Trophoblast cell (in vitro differentiated cells and primary cell): ENCODE measurements around the gene TMEM114.

Experiments used
- DNase-seq, 2 donors: peaks; one replicate each; pipeline ENCODE4 v3.0.0-alpha.2; 2016
- H2AFZ ChIP-seq: 2 replicates; pipeline ENCODE4 v1.6.1; 2013; ENCODE audit warnings: low read length, moderate library complexity, mild to moderate bottlenecking; ENCODE audit not compliant: insufficient read depth, poor library complexity
- H2AK5ac ChIP-seq: 2 replicates; pipeline ENCODE4 v1.6.1; 2013; ENCODE audit warnings: mild to moderate bottlenecking, low read length
- H2BK120ac ChIP-seq: 2 replicates; pipeline ENCODE4 v1.6.1; 2013; ENCODE audit warnings: low read length, mild to moderate bottlenecking, moderate library complexity; ENCODE audit not compliant: insufficient read depth, poor library complexity
- H2BK12ac ChIP-seq: 2 replicates; pipeline ENCODE4 v1.6.1; 2013; ENCODE audit warnings: mild to moderate bottlenecking, low read length, moderate library complexity
- H2BK5ac ChIP-seq: 2 replicates; pipeline ENCODE4 v1.6.1; 2013; ENCODE audit warnings: low read length, low read depth, moderate library complexity, mild to moderate bottlenecking; ENCODE audit not compliant: poor library complexity
- H3K14ac ChIP-seq: 2 replicates; pipeline ENCODE4 v1.6.1; 2013; ENCODE audit warnings: mild to moderate bottlenecking, low read length
- H3K18ac ChIP-seq: 2 replicates; pipeline ENCODE4 v1.6.1; 2013; ENCODE audit warnings: mild to moderate bottlenecking, low read length
- H3K23ac ChIP-seq: 2 replicates; pipeline ENCODE4 v1.6.1; 2013; ENCODE audit warnings: low read length
- H3K27ac ChIP-seq: 2 replicates; pipeline ENCODE4 v1.5.1; 2013; ENCODE audit warnings: low read depth, mild to moderate bottlenecking, inconsistent platforms, low read length, moderate library complexity
- H3K27me3 ChIP-seq: 2 replicates; pipeline ENCODE4 v1.6.1; 2013; ENCODE audit warnings: inconsistent platforms, mild to moderate bottlenecking, low read length, moderate library complexity; ENCODE audit not compliant: insufficient read depth
- H3K36me3 ChIP-seq, 2 experiments: 1 replicate in 1 of 2; 2 replicates in 1 of 2; pipeline ENCODE4 v1.6.1; 2013; ENCODE audit warnings: low read length in 2 of 2, mild to moderate bottlenecking in 2 of 2, moderate library complexity in 1 of 2; ENCODE audit not compliant: insufficient read depth in 2 of 2, control insufficient read depth in 1 of 2
- H3K4ac ChIP-seq: 2 replicates; pipeline ENCODE4 v1.6.1; 2013; ENCODE audit warnings: low read depth, mild to moderate bottlenecking, low read length, moderate library complexity
- H3K4me1 ChIP-seq, 2 experiments: 1 replicate in 1 of 2; 2 replicates in 1 of 2; pipeline ENCODE4 v1.6.1; 2013; ENCODE audit warnings: low read length in 2 of 2, mild to moderate bottlenecking in 2 of 2, moderate library complexity in 1 of 2; ENCODE audit not compliant: insufficient read depth in 2 of 2, control insufficient read depth in 1 of 2
- H3K4me2 ChIP-seq: 2 replicates; pipeline ENCODE4 v1.6.1; 2013; ENCODE audit warnings: inconsistent platforms, mild to moderate bottlenecking, low read length, moderate library complexity
- H3K4me3 ChIP-seq: 2 replicates; pipeline ENCODE4 v1.5.1; 2013; ENCODE audit warnings: mild to moderate bottlenecking, low read depth, low read length, inconsistent platforms
- H3K79me1 ChIP-seq: one replicate; pipeline ENCODE4 v1.6.1; 2013; ENCODE audit warnings: low read length
- H3K79me2 ChIP-seq: 2 replicates; pipeline ENCODE4 v1.6.1; 2013; ENCODE audit warnings: low read length, mild to moderate bottlenecking; ENCODE audit not compliant: control insufficient read depth, insufficient read depth, poor library complexity
- H3K9ac ChIP-seq: 2 replicates; pipeline ENCODE4 v1.6.1; 2013; ENCODE audit warnings: mild to moderate bottlenecking, low read length
- H3K9me3 ChIP-seq: 2 replicates; pipeline ENCODE4 v1.6.1; 2013; ENCODE audit warnings: low read depth, mild to moderate bottlenecking, control low read depth, inconsistent platforms, low read length; ENCODE audit not compliant: insufficient read depth
- H4K12ac ChIP-seq: 2 replicates; pipeline ENCODE4 v1.6.1; 2013; ENCODE audit warnings: low read depth, mild to moderate bottlenecking, low read length, moderate library complexity
- H4K8ac ChIP-seq: 2 replicates; pipeline ENCODE4 v1.6.1; 2013; ENCODE audit warnings: low read depth, mild to moderate bottlenecking, low read length, moderate library complexity
- H4K91ac ChIP-seq: one replicate; pipeline ENCODE4 v1.6.1; 2013; ENCODE audit warnings: low read depth, mild to moderate bottlenecking, low read length, moderate library complexity
- WGBS: extraction: QIAGEN DNeasy Blood & Tissue Kit; methylation state at CpG from one replicate; pipeline ENCODE4 v1.1.7; 2013; ENCODE audit warnings: missing lambda C conversion rate; ENCODE audit not compliant: insufficient read length, insufficient coverage; ENCODE audit errors: extremely low coverage; 5-methylcytosine and 5-hydroxymethylcytosine counted together

TMEM114 gene

DNA sequence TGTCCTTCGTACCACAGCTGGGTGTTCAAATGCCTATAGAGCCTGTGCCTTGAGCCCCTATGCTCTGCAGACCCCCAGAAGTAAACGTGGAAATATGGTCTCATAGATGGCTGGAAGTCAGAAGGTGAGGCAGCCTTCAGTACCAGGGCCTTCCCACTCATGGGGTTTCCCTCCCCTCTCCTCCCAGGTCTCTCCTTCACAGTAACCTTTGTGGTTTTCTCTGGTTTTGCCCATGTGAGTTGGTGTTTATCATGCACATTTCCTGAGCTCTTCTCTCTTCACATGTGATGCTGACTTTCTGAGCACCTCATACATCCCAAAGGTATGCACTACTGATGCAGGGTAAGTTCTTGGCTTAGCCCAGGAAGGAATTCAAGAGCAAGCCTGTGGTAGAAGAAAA lies 35.4 kb downstream of the TMEM114 start:
- no peak for DNase-seq
- no peak overlapping the region for H4K12ac ChIP-seq
- no peak overlapping the region for H3K4ac ChIP-seq
- no peak overlapping the region for H2AFZ ChIP-seq
- H2AK5ac ChIP-seq = no peak overlapping the region
- no peak overlapping the region for H3K4me3 ChIP-seq
- no peak overlapping the region for H4K8ac ChIP-seq
- H4K91ac ChIP-seq = no peak overlapping the region
- H2BK12ac ChIP-seq = no peak overlapping the region
- no peaks in the 10 kb centered on the region for H3K27me3 ChIP-seq
- no peak overlapping the region for H2BK5ac ChIP-seq
- H3K4me1 ChIP-seq = no peaks in the 10 kb centered on the region
- no peak overlapping the region for H3K18ac ChIP-seq
- H3K4me2 ChIP-seq = no peak overlapping the region
- H2BK120ac ChIP-seq = no peak overlapping the region
- H3K9ac ChIP-seq = no peak overlapping the region
- no CpG with 5 or more reads among the region's 2 CpGs for WGBS
- no peaks in the 10 kb centered on the region for H3K79me2 ChIP-seq
- no peaks in the 10 kb centered on the region for H3K9me3 ChIP-seq
- no peaks in the 10 kb centered on the region for H3K79me1 ChIP-seq
- no peak overlapping the region for H3K14ac ChIP-seq
- H3K36me3 ChIP-seq = no peaks in the 10 kb centered on the region
- H3K23ac ChIP-seq = no peak overlapping the region
- H3K27ac ChIP-seq = no peak overlapping the region

DNA sequence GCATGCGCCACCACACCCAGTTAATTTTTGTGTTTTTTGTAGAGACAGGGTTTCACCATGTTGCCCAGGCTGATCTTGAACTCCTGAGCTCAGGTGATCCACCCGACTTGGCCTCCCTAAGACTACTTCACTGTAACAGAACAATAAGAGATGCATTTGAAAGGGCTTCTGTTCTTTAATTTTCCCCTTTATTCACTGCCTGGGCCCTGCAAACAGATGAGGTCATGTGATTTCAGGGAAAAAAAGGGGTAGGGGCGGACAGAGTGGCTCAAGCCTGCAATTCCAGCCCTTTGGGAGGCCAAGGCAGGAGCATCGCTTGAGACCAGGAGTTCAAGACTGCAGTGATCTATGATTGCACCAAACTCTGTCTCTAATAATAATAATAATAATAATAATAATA lies 36.3 kb downstream of the TMEM114 start:
- Histone ChIP-seq H3K9me3 (no peaks in the 10 kb centered on the region), H2AFZ (no peak overlapping the region), H4K8ac (no peak overlapping the region), H4K91ac (no peak overlapping the region), H2BK5ac (no peak overlapping the region), H2AK5ac (no peak overlapping the region), H2BK12ac (no peak overlapping the region), H3K4me1 (no peaks in the 10 kb centered on the region), H3K36me3 (no peaks in the 10 kb centered on the region), H3K18ac (no peak overlapping the region), H4K12ac (no peak overlapping the region), H3K14ac (no peak overlapping the region), H3K79me2 (no peaks in the 10 kb centered on the region), H3K79me1 (no peaks in the 10 kb centered on the region), H2BK120ac (no peak overlapping the region), H3K27ac (no peak overlapping the region), H3K23ac (no peak overlapping the region), H3K27me3 (no peaks in the 10 kb centered on the region), H3K9ac (no peak overlapping the region), H3K4me3 (no peak overlapping the region), H3K4ac (no peak overlapping the region), H3K4me2 (no peak overlapping the region)
- no peak for DNase-seq
- no CpG with 5 or more reads among the region's 4 CpGs for WGBS

DNA sequence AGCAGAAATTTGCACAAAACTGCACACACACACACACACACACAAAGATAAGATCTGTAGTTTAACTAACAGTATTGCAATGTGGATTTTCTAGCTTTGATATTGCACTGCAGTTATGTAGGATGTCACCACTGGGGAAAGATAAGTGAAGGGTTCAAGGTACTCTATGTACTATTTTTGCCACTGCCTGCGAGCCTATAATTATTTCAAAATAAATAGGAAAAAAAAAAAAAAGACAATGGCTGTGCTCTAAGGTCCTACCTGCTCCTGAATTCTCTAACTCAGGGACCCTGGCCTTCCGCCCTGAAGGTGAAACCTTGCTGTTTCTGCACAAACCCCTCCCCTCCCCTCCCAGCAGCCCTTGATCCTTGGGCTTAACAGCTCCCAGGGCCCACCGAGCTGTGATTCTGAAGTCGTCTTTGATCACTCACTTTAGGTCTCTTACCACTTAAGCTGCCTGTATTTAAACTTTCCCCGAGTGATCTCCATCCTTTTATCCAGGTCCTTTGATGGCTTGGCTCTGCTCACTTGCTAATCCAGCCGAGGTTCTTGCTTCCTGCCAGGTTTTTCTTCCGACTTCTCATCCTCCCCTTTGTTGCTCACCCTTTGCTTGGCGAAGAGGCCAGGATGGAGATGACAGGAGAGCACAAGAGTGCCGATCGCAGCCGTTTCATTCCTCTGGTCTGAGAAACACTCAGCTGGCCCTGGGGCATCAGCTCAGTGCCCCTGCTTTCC lies 37.7 kb downstream of the TMEM114 start:
- no peak overlapping the region for H3K27ac ChIP-seq
- H3K9ac ChIP-seq = no peak overlapping the region
- H4K8ac ChIP-seq = no peak overlapping the region
- no peak overlapping the region for H2AK5ac ChIP-seq
- no peak overlapping the region for H3K23ac ChIP-seq
- H3K9me3 ChIP-seq = no peaks in the 10 kb centered on the region
- H3K27me3 ChIP-seq = no peaks in the 10 kb centered on the region
- H3K36me3 ChIP-seq = no peaks in the 10 kb centered on the region
- H3K4ac ChIP-seq = no peak overlapping the region
- H3K14ac ChIP-seq = no peak overlapping the region
- no peak overlapping the region for H2AFZ ChIP-seq
- H3K79me1 ChIP-seq = no peaks in the 10 kb centered on the region
- no peak overlapping the region for H3K18ac ChIP-seq
- no peaks in the 10 kb centered on the region for H3K4me1 ChIP-seq
- H2BK5ac ChIP-seq = no peak overlapping the region
- H3K4me2 ChIP-seq = no peak overlapping the region
- no CpG with 5 or more reads among the region's 11 CpGs for WGBS
- no peak overlapping the region for H3K4me3 ChIP-seq
- no peak overlapping the region for H2BK120ac ChIP-seq
- no peaks in the 10 kb centered on the region for H3K79me2 ChIP-seq
- no peak overlapping the region for H2BK12ac ChIP-seq
- no peak for DNase-seq
- no peak overlapping the region for H4K91ac ChIP-seq
- H4K12ac ChIP-seq = no peak overlapping the region

DNA sequence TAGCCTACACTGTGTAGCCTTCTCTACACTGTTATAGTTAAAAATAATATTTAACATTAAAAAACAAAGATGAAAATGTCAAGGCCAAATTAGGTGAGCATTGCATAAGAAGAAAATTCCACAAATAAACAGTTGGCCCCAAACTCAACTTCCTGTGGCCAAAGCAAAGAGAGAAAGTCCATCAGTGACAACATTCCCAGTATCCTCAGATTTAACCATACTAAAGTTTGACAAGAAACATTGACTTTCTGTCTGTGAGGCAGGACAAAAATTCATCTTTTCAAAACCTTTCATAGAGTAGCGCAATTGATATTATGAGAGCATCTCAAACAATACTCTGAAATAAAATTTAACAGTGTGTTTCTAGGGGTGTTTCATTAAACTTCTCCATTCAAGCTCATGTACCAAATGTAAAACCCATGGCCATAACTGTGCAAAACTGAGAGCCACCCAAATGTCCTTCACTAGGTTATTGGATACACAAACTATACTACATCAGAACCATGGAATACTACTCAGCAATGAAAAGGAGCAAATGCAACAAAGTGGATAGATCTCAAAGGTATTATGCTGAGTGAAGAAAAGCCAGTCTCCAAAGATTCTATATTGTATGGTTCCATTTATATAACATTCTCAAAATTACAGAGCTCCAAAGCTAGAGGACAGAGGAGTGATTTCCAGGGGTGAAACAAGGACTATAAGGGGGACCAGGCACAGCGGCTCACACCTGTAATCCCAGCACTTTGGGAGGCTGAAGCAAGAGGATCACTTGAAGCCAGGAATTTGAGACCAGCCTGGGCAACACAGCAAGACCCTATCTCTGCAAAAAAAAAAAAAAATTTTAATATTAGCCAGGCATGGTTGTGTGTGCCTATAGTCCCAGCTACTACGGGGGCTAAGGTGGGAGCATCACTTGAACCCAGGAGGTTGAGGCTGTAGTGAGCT lies 38.7 kb downstream of the TMEM114 start:
- Histone ChIP-seq H3K4me3 (no peak overlapping the region), H2AK5ac (no peak overlapping the region), H4K8ac (no peak overlapping the region), H3K14ac (no peak overlapping the region), H2BK12ac (no peak overlapping the region), H4K12ac (no peak overlapping the region), H3K4me2 (no peak overlapping the region), H4K91ac (no peak overlapping the region), H3K36me3 (no peaks in the 10 kb centered on the region), H3K9me3 (no peaks in the 10 kb centered on the region), H2AFZ (no peak overlapping the region), H3K4ac (no peak overlapping the region), H3K9ac (no peak overlapping the region), H3K23ac (no peak overlapping the region), H3K4me1 (no peaks in the 10 kb centered on the region), H2BK120ac (no peak overlapping the region), H3K79me1 (no peaks in the 10 kb centered on the region), H3K27ac (no peak overlapping the region), H3K79me2 (no peaks in the 10 kb centered on the region), H2BK5ac (no peak overlapping the region), H3K18ac (no peak overlapping the region), H3K27me3 (no peaks in the 10 kb centered on the region)
- no peak for DNase-seq
- whole genome bisulfite sequencing = no CpG with 5 or more reads among the region's 3 CpGs
